Prostate gland (tissue), 2 donors: ENCODE data around the gene ZNF90. TPM values are rescaled to one million over a fixed set of nuclear protein-coding genes. Genes with fewer than 3 reads are reported as not detected.
A peak's percentile ranks its signal among the peaks of the same experiment; 100 is the strongest.

Source experiments
- DNase-seq: peaks from one replicate; pipeline ENCODE4 v3.0.0-alpha.2; 2019; ENCODE audit warnings: low spot score
- H3K27ac ChIP-seq, 2 donors: fragments of 200-600 bp; sonication (generic); 2 replicates each; pipeline ENCODE4 v1.5.1; 2017 to 2019
- H3K27me3 ChIP-seq: fragments of 200-600 bp; sonication (generic); replicated peaks from 2 replicates; pipeline ENCODE4 v1.5.1; 2019; ENCODE audit not compliant: insufficient read depth
- H3K36me3 ChIP-seq, 2 donors: fragments of 200-600 bp; sonication (generic); 1 replicate in 1 of 2; 2 replicates in 1 of 2; pipeline versions ENCODE4 v1.5.1 to v1.8.1; 2017 to 2019
- H3K4me1 ChIP-seq: fragments of 200-600 bp; sonication (generic); replicated peaks from 2 replicates; pipeline ENCODE4 v1.5.1; 2019
- H3K4me3 ChIP-seq, 2 donors: fragments of 200-600 bp; sonication (generic); 2 replicates each; pipeline ENCODE4 v1.5.1; 2017 to 2019
- H3K9me3 ChIP-seq: fragments of 200-600 bp; sonication (generic); 2 replicates; pipeline ENCODE4 v1.5.1; 2017
- POLR2A ChIP-seq: fragments of 450-650 bp; IDR thresholded peaks from one replicate; pipeline ENCODE4 v1.6.1; 2016; ENCODE audit warnings: antibody characterized with exemption, mild to moderate bottlenecking
- POLR2AphosphoS5 ChIP-seq: sonication (generic); formaldehyde crosslinking; IDR thresholded peaks from one replicate; pipeline ENCODE4 v1.6.1; 2017; ENCODE audit warnings: antibody characterized with exemption
- WGBS: methylation state at CpG from one replicate; pipeline ENCODE4 v1.1.5; 2018; 5-methylcytosine and 5-hydroxymethylcytosine counted together
- intact Hi-C: fragments of 100-400 bp; cut with DNase I; formaldehyde crosslinking; loops from one replicate; pipeline ENCODE4 v1.14.2; 2022
- total RNA-seq, 2 donors: library from RNA; depleted of rRNA; stranded (reverse); fragments of >200 nt; gene quantifications; one replicate each; pipeline ENCODE4 v1.1.0, GENCODE V29; 2016
- TF ChIP-seq, protein P1 (sequence below), 4 experiments: fragments of 200-600 bp in 2 of 4; fragments of 450-650 bp in 2 of 4; sonication (generic) in 2 of 4; IDR thresholded peaks; 1 replicate in 3 of 4; 2 replicates in 1 of 4; pipeline ENCODE4 v1.5.1; 2016 to 2019; ENCODE audit warnings: antibody characterized with exemption in 4 of 4, mild to moderate bottlenecking in 2 of 4, moderate library complexity in 2 of 4

The ZNF90 gene
- total RNA-seq: 1 to 10 TPM; 4.1 to 4.5 TPM

- peak within 1 kb of the TSS; percentile 27 to 42 for H3K4me3 ChIP-seq
- intact Hi-C loops: no loop called here
- no peaks in the 10 kb centered on the region for H3K4me1 ChIP-seq
- H3K27me3 ChIP-seq: no peaks in the 10 kb centered on the region
- peak; percentile 94 for DNase-seq
- TF ChIP-seq, protein P1, sequence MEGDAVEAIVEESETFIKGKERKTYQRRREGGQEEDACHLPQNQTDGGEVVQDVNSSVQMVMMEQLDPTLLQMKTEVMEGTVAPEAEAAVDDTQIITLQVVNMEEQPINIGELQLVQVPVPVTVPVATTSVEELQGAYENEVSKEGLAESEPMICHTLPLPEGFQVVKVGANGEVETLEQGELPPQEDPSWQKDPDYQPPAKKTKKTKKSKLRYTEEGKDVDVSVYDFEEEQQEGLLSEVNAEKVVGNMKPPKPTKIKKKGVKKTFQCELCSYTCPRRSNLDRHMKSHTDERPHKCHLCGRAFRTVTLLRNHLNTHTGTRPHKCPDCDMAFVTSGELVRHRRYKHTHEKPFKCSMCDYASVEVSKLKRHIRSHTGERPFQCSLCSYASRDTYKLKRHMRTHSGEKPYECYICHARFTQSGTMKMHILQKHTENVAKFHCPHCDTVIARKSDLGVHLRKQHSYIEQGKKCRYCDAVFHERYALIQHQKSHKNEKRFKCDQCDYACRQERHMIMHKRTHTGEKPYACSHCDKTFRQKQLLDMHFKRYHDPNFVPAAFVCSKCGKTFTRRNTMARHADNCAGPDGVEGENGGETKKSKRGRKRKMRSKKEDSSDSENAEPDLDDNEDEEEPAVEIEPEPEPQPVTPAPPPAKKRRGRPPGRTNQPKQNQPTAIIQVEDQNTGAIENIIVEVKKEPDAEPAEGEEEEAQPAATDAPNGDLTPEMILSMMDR (IDR thresholded peaks at IDR 0.05): no peak
- TF ChIP-seq POLR2A (peak; percentile 16), POLR2AphosphoS5 (peak; percentile 84)
- no peaks in the 10 kb centered on the region for H3K36me3 ChIP-seq
- under 1% methylated on average over 24 of the region's 28 CpGs for WGBS
- no peaks in the 10 kb centered on the region for H3K9me3 ChIP-seq
- H3K27ac ChIP-seq: peak within 1 kb of the TSS; percentile 21 to 52
These were observed at the start of gene ZNF90 for GRCh38 chr19:20077791-20078463. Gene ZNF90 (plus strand): TSS chr19:20078000. CDS start chr19:20078133, 133 bp downstream.

GRCh38 chr19:20028611-20029010, 49.2 kb upstream of the ZNF90 start:
- Histone ChIP-seq H3K27me3 (no peaks in the 10 kb centered on the region), H3K4me1 (no peaks in the 10 kb centered on the region), H3K36me3 (peaks cover 0 to 1% of the 10 kb centered on the region in 2 donors), H3K4me3 (no peak overlapping the region), H3K9me3 (no peaks in the 10 kb centered on the region), H3K27ac (no peak overlapping the region)
- DNase-seq: no peak
- TF ChIP-seq, protein P1 (IDR thresholded peaks at IDR 0.05): no peak
- no peak for TF ChIP-seq POLR2A
- no peak for TF ChIP-seq POLR2AphosphoS5
- WGBS: 98% methylated on average over 6 of the region's 6 CpGs
- intact Hi-C loops: no loop called here

- no peaks in the 10 kb centered on the region for H3K27me3 ChIP-seq
- intact Hi-C loops: no loop called here
- no peak overlapping the region for H3K27ac ChIP-seq
- 68% methylated on average over 5 of the region's 5 CpGs for WGBS
- H3K4me1 ChIP-seq: no peaks in the 10 kb centered on the region
- H3K4me3 ChIP-seq: no peak overlapping the region
- no peaks in the 10 kb centered on the region for H3K9me3 ChIP-seq
- H3K36me3 ChIP-seq: no peaks in the 10 kb centered on the region
- DNase-seq: no peak
- TF ChIP-seq POLR2AphosphoS5: peak; percentile 24
- TF ChIP-seq POLR2A: no peak
These were observed 41.9 kb upstream of the ZNF90 start for GRCh38 chr19:20035935-20036334.

- TF ChIP-seq, protein P1 (IDR thresholded peaks at IDR 0.05): no peak
- TF ChIP-seq POLR2AphosphoS5: no peak
- TF ChIP-seq POLR2A: no peak
- intact Hi-C loops: no loop called here
- WGBS: under 1% methylated on average over 26 of the region's 26 CpGs
These were observed 39.2 kb upstream of the ZNF90 start for GRCh38 chr19:20038358-20039202.

GRCh38 chr19:20039203-20039723, 38.5 kb upstream of the ZNF90 start, which contains the start of gene ZNF682:
Gene ZNF682 (minus strand): TSS chr19:20039505. CDS start chr19:20039345, 160 bp downstream.
- TF ChIP-seq POLR2A (peak; percentile 22), POLR2AphosphoS5 (peak; percentile 90)
- TF ChIP-seq, protein P1 (IDR thresholded peaks at IDR 0.05): no peak
- Histone ChIP-seq H3K27me3 (no peaks in the 10 kb centered on the region), H3K36me3 (no peaks in the 10 kb centered on the region), H3K9me3 (no peaks in the 10 kb centered on the region), H3K4me1 (no peaks in the 10 kb centered on the region), H3K27ac (peak within 1 kb of the TSS; percentile 78 to 81), H3K4me3 (peak within 1 kb of the TSS; percentile 61 to 69)
- intact Hi-C loops: no loop called here
- DNase-seq: peak; percentile 97
- WGBS: 0% methylated on average over 25 of the region's 25 CpGs

More at GRCh38 chr19:20038358-20039202, 39.2 kb upstream of the ZNF90 start:
- Histone ChIP-seq H3K4me1 (no peaks in the 10 kb centered on the region), H3K36me3 (no peaks in the 10 kb centered on the region), H3K27ac (peak overlapping the region; percentile 78 to 81), H3K4me3 (peak overlapping the region; percentile 61 to 69), H3K27me3 (no peaks in the 10 kb centered on the region), H3K9me3 (no peaks in the 10 kb centered on the region)
- no peak for DNase-seq
